ENCODE results near the gene NXT2.
"Not testable (repeated sequence)": the region's sequence is repeated elsewhere in the genome, so short reads cannot be mapped to it uniquely, and the experiment has no call there.

NXT2 gene

GRCh38 chrX:109536439-109537323, at the start of gene NXT2:
Gene NXT2, plus strand, starts transcription at chrX:109536844. Its CDS starts 163 bp downstream, at chrX:109537007.
- peak; percentile 60 to 77 for DNase-seq (ENCODE audit: low read depth in 1 of 2, low spot score in 1 of 2)

- no peak for DNase-seq (ENCODE audit: low read depth in 1 of 2, low spot score in 1 of 2)
Observed at GRCh38 chrX:109487640-109488039, 49.0 kb upstream of the NXT2 start.

- no peak for DNase-seq (ENCODE audit: low read depth in 1 of 2, low spot score in 1 of 2)
Observed at GRCh38 chrX:109489174-109489573, 47.5 kb upstream of the NXT2 start.

- no peak for DNase-seq (ENCODE audit: low read depth in 1 of 2, low spot score in 1 of 2)
Observed at GRCh38 chrX:109498434-109498833, 38.2 kb upstream of the NXT2 start.

GRCh38 chrX:109501176-109501575, 35.5 kb upstream of the NXT2 start:
- no peak for DNase-seq (ENCODE audit: low read depth in 1 of 2, low spot score in 1 of 2)

GRCh38 chrX:109508915-109509314, 27.7 kb upstream of the NXT2 start:
- no peak for DNase-seq (ENCODE audit: low read depth in 1 of 2, low spot score in 1 of 2)

GRCh38 chrX:109511113-109511512, 25.5 kb upstream of the NXT2 start:
- no peak for DNase-seq (ENCODE audit: low read depth in 1 of 2, low spot score in 1 of 2)

GRCh38 chrX:109519001-109519400, 17.6 kb upstream of the NXT2 start:
- no peak for DNase-seq (ENCODE audit: low read depth in 1 of 2, low spot score in 1 of 2)

GRCh38 chrX:109533005-109533404, 3.6 kb upstream of the NXT2 start:
- no peak for DNase-seq (ENCODE audit: low read depth in 1 of 2, low spot score in 1 of 2)

- DNase-seq (ENCODE audit: low read depth in 1 of 2, low spot score in 1 of 2) = no peak
Observed at GRCh38 chrX:109533631-109534030, 3.0 kb upstream of the NXT2 start.

- DNase-seq (ENCODE audit: low read depth in 1 of 2, low spot score in 1 of 2) = no peak
Observed at GRCh38 chrX:109534933-109535332, 1.7 kb upstream of the NXT2 start.

GRCh38 chrX:109535578-109535977, 1.1 kb upstream of the NXT2 start:
- no peak for DNase-seq (ENCODE audit: low read depth in 1 of 2, low spot score in 1 of 2)

- no peak for DNase-seq (ENCODE audit: low read depth in 1 of 2, low spot score in 1 of 2)
Observed at GRCh38 chrX:109537324-109537665, 651 bp downstream of the NXT2 start.

GRCh38 chrX:109539007-109539406, 2.4 kb downstream of the NXT2 start:
- not testable (repeated sequence) for DNase-seq (ENCODE audit: low read depth in 1 of 2, low spot score in 1 of 2)

- no peak for DNase-seq (ENCODE audit: low read depth in 1 of 2, low spot score in 1 of 2)
Observed at GRCh38 chrX:109553862-109554261, 17.2 kb downstream of the NXT2 start.

GRCh38 chrX:109576083-109576482, 39.4 kb downstream of the NXT2 start:
- not testable (repeated sequence) for DNase-seq (ENCODE audit: low read depth in 1 of 2, low spot score in 1 of 2)

- DNase-seq (ENCODE audit: low read depth in 1 of 2, low spot score in 1 of 2) = no peak
Observed at GRCh38 chrX:109577055-109577454, 40.4 kb downstream of the NXT2 start.

- no peak for DNase-seq (ENCODE audit: low read depth in 1 of 2, low spot score in 1 of 2)
Observed at GRCh38 chrX:109578916-109579315, 42.3 kb downstream of the NXT2 start.

GRCh38 chrX:109585488-109585887, 48.8 kb downstream of the NXT2 start:
- no peak for DNase-seq (ENCODE audit: low read depth in 1 of 2, low spot score in 1 of 2)

- DNase-seq (ENCODE audit: low read depth in 1 of 2, low spot score in 1 of 2) = no peak
Observed at GRCh38 chrX:109590176-109590575, 53.5 kb downstream of the NXT2 start.

All from activated T-helper 1 cell treated with anti-CD3 and anti-CD28 coated beads, Interleukin-2, amount 50 U/mL, for 16 hours (primary cell).